ENCODE measurements around the gene CNDP1.

DNA sequence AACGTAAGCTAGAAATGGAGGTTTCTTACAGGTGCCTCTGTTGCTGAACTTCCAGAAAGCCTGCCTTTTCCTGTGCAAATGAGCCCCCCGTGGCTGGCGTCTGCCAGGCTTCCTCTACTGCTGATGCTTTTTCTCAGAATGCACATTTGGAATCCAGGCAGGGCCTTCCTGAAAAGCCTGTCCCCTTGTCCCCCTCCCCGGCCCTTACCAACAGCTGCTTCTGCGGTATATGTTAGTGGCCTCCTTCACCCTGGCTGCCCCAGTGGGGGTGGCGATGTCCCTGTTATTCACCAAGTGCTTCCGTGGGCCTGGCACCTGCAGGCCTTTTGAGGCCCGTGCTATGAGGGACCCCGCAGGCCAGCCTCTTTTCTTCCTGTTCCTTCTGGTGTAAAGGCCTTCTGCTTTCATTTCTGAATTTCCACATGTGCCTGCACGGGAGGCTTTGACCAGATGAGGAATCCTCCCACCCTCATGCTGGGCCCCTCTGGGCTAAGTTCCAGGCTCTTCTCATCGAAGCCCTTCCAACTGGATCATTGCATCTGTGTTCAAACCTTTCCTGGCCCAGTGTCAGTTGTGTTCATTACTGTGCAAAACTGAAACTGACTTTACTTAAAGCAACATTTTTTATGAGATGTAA, 27.7 kb upstream of the CNDP1 start:
- TF ChIP-seq, protein P1, sequence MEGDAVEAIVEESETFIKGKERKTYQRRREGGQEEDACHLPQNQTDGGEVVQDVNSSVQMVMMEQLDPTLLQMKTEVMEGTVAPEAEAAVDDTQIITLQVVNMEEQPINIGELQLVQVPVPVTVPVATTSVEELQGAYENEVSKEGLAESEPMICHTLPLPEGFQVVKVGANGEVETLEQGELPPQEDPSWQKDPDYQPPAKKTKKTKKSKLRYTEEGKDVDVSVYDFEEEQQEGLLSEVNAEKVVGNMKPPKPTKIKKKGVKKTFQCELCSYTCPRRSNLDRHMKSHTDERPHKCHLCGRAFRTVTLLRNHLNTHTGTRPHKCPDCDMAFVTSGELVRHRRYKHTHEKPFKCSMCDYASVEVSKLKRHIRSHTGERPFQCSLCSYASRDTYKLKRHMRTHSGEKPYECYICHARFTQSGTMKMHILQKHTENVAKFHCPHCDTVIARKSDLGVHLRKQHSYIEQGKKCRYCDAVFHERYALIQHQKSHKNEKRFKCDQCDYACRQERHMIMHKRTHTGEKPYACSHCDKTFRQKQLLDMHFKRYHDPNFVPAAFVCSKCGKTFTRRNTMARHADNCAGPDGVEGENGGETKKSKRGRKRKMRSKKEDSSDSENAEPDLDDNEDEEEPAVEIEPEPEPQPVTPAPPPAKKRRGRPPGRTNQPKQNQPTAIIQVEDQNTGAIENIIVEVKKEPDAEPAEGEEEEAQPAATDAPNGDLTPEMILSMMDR (optimal IDR thresholded peaks at IDR 0.05 in 1 of 3, IDR thresholded peaks at IDR 0.05 in 1 of 3, conservative IDR thresholded peaks at IDR 0.05 in 1 of 3; ENCODE audit: extremely low read depth in 1 of 3, insufficient read depth in 2 of 3, low read length in 3 of 3), result no peak
- no peak for TF ChIP-seq EZH2 (IDR thresholded peaks at IDR 0.05; ENCODE audit: low read length)
